GM12892 (cell line): ENCODE measurements around the gene IFNLR1.

Experiments
- POLR2A ChIP-seq: IDR thresholded peaks from 2 replicates; pipeline ENCODE4 v1.6.1; 2011; ENCODE audit warnings: low read depth, low read length, control low read depth
- TAF1 ChIP-seq: IDR thresholded peaks from 2 replicates; pipeline ENCODE4 v1.6.1; 2011; ENCODE audit warnings: low read depth, mild to moderate bottlenecking, control low read depth, low read length, borderline replicate concordance

- TF ChIP-seq POLR2A (no peak), TAF1 (no peak)
Observed at GRCh38 chr1:24210195-24210627, 23.1 kb upstream of the IFNLR1 start.
